Bronchial epithelial cell (primary cell): ENCODE data around the gene NFIC. TPM values are rescaled to one million over a fixed set of nuclear protein-coding genes. Genes with fewer than 3 reads are reported as not detected.
"Not testable (repeated sequence)": the region's sequence is repeated elsewhere in the genome, so short reads cannot be mapped to it uniquely, and the experiment has no call there.

Experiments used
- DNase-seq: peaks from one replicate; pipeline ENCODE4 v3.0.0-alpha.2; 2010; ENCODE audit warnings: low read depth
- FAIRE-seq: peaks from 2 replicates; lab custom pipeline; 2011; peaks lifted over from hg19 to GRCh38; lab: Jason Lieb, UNC
- H3K27me3 ChIP-seq: 2 replicates; pipeline ENCODE4 v1.5.1; 2011; ENCODE audit warnings: low read length; ENCODE audit not compliant: control insufficient read depth, insufficient read depth
- H3K36me3 ChIP-seq: 2 replicates; pipeline ENCODE4 v1.5.1; 2011; ENCODE audit warnings: low read length; ENCODE audit not compliant: control insufficient read depth, insufficient read depth
- H3K4me3 ChIP-seq: 2 replicates; pipeline ENCODE4 v1.5.1; 2011; ENCODE audit warnings: mild to moderate bottlenecking, low read depth, low read length, control low read depth
- total RNA-seq: library from RNA; depleted of rRNA; stranded (reverse); fragments of >200 nt; gene quantifications from 2 replicates; pipeline ENCODE4 v1.2.1, GENCODE V29; 2014
- TF ChIP-seq, protein P1 (sequence below): IDR thresholded peaks from 2 replicates; pipeline ENCODE4 v1.5.1; 2011; ENCODE audit warnings: mild to moderate bottlenecking, moderate library complexity, low read length, control low read depth, inconsistent platforms; ENCODE audit not compliant: insufficient read depth, severe bottlenecking

Gene NFIC
- total RNA-seq, 1 donor from 2014 or later = 17.6 TPM

DNA sequence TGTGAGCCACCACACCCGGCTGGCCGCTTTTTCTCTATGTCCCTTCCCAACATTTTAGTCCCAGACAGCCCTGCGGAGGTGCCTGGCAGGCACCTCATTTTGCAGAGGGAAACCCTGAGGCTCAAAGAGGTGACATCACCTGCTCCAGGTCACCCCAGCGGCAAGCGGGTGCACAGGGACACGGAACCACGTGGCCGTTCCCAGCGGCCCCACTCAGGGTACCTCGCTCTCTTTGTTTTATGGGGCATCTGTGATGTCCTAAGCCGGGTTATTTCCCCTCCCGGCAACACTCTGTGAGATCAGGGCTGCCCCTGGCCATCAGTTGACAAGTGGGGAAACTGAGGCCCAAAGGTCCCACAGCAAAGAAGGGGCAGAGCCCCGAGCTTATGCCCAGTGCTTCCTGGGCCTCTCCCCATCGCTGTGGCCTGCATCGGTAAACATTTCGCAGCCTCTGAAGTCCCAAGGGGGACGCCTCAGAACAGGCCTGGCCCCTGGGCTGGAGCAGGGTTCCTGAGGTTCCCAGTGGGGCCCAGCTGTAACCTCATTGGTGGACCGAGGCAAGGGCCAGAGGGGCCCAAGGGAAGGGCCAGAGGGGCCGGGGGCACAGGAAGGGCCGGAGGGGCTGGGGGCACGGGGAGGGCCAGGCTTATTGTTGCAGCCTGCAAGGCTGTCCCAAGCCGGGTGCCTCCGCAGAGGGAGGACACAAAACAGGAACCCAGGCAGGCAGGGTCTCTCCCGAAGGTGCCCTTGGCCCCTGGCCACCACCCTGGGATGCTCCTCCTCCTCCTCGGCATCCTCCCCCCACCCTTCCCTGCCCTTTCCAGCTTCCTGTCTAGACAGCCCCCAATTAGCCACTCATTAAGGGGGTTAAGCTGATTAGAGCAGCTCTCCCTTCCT lies 75.0 kb downstream of the NFIC start:
- Histone ChIP-seq H3K36me3 (peaks cover 33% of the 10 kb centered on the region), H3K27me3 (no peaks in the 10 kb centered on the region), H3K4me3 (no peak overlapping the region)
- TF ChIP-seq, protein P1, sequence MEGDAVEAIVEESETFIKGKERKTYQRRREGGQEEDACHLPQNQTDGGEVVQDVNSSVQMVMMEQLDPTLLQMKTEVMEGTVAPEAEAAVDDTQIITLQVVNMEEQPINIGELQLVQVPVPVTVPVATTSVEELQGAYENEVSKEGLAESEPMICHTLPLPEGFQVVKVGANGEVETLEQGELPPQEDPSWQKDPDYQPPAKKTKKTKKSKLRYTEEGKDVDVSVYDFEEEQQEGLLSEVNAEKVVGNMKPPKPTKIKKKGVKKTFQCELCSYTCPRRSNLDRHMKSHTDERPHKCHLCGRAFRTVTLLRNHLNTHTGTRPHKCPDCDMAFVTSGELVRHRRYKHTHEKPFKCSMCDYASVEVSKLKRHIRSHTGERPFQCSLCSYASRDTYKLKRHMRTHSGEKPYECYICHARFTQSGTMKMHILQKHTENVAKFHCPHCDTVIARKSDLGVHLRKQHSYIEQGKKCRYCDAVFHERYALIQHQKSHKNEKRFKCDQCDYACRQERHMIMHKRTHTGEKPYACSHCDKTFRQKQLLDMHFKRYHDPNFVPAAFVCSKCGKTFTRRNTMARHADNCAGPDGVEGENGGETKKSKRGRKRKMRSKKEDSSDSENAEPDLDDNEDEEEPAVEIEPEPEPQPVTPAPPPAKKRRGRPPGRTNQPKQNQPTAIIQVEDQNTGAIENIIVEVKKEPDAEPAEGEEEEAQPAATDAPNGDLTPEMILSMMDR = no peak
- DNase-seq (no peak), FAIRE-seq (no peak)

DNA sequence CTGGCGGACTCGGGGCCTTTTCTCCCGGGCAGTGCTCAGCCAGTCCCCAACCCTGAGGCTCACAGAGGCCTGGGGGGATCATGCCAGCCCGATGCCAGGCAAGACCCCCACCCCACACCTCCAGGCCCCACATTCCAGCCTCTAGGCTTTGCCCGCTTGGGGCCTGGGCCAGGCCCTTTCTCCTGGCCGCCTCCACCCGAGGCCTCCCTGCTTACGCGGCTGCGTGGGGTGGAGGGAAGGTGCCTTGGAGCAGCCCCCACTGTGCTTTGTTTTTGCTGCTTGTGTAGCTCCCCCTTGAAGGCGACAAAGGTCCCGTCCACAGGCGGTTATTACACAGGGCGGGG lies 75.6 kb downstream of the NFIC start:
- FAIRE-seq (no peak), DNase-seq (no peak)
- H3K36me3 ChIP-seq = peaks cover 30% of the 10 kb centered on the region
- TF ChIP-seq, protein P1 = no peak
- no peaks in the 10 kb centered on the region for H3K27me3 ChIP-seq
- H3K4me3 ChIP-seq = no peak overlapping the region

DNA sequence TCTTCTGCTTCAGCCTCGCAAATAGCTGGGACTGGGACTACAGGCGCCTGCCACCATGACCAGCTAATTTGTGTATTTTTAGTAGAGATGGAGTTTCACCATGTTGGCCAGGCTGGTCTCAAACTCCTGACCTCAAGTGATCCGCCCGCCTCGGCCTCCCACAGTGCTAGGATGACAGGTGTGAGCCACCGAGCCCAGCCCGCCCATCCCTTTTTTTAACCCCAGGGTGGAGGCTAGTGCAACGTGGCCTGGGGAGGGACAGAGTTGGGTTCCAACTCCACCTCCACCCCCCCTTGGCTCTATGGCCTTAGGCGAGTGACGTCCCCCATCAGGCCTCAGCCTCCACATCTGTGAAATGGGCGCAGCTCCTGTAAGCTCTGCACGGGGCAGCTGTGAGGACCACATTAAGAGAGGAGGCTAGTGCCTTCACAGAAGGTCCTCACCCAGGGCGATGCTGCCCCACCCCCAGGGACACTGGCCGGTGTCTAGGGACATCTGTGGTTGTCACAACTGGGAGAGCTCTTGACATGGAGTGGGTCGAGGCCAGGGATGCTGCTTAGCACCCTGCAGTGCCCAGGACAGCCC lies 76.2 kb downstream of the NFIC start:
- Histone ChIP-seq H3K4me3 (no peak overlapping the region), H3K27me3 (no peaks in the 10 kb centered on the region), H3K36me3 (peaks cover 31% of the 10 kb centered on the region)
- TF ChIP-seq, protein P1 = no peak
- no peak for DNase-seq
- peak; percentile 7 for FAIRE-seq

DNA sequence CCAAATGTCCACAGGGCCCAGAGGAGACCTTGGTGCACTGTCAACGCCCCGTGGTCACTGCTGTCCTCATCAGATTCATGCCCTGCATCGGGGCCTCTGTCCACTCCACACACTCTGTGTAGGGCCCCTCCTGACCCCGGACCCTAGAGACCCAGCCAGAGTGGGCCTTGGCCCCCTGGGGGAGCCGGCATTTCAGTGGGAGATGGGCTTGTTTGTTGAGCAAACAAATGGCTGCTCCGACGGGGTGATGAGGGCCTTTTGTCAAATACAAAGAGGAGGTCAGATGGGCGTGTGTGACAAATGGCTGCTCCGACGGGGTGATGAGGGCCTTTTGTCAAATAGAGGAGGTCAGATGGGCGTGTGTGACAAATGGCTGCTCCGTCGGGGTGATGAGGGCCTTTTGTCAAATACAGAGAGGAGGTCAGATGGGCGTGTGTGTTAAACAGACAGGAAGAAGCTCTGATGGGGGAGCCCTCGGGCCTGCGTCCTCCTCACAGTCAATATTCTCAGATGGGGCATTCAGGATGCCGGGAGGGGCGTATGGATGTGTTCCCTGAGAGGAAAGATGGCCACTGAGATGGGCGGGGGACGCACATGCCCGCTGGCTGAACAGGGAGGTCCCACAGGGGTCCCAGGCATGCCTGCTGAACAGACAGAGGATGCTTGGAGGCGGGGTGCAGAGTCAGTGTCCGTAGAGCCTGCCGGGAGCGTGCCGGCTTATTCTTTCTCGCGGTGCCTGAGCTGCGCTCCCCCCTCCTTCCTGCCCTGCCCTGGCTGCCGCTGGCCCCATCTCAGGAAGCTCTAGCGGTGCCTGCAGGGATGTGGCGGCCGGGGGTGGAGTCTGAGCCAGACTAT lies 77.7 kb downstream of the NFIC start:
- Histone ChIP-seq H3K36me3 (peaks cover 34% of the 10 kb centered on the region), H3K4me3 (no peak overlapping the region), H3K27me3 (no peaks in the 10 kb centered on the region)
- DNase-seq (no peak), FAIRE-seq (no peak)
- TF ChIP-seq, protein P1 = no peak

DNA sequence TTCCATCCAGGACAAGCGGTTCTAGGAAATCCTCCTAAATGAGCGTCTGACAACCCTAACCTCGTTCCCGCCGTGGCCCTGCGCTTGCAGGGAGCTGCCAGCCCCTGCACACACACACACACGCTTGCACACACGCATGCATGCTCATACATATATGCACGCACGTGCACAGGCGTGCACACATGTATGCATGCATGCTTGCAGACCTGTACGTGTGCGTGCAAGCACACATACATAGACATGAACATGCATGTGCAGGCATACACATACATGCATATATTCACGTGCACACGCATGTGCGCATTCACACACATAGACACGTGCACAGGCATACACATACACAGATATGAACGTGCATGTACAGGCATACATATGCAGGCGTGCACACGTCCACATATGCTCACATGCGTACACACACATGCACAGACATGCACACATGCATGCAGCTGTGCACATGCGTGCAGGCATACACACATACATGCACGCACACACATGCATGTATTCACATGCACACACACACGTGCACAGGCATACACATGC lies 78.4 kb downstream of the NFIC start:
- DNase-seq (no peak), FAIRE-seq (peak; percentile 98)
- H3K36me3 ChIP-seq = peaks cover 37% of the 10 kb centered on the region
- no peak overlapping the region for H3K4me3 ChIP-seq
- TF ChIP-seq, protein P1 = no peak
- H3K27me3 ChIP-seq = no peaks in the 10 kb centered on the region

DNA sequence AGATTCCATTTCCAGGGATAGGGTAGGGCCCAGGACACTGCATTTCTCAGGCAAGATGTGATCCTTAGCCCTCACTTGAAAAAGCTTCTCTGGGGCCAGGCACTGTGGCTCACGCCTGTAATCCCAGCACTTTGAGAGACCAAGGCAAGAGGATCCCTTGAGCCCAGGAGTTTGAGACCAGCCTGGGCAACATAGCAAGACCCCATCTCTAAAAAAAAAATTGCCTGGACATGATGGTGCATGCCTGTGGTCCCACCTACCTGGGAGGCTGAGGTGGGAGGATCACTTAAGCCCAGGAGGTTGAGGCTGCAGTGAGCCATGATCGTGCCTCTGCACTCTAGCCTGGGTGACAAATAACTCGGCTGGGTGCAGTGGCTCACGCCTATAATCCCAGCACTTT lies 80.3 kb downstream of the NFIC start:
- not testable (repeated sequence) for H3K4me3 ChIP-seq, H3K27me3 ChIP-seq, DNase-seq, FAIRE-seq
- H3K36me3 ChIP-seq = peaks cover 36% of the 10 kb centered on the region
